Measurements from ENCODE around the gene CDH7.

CDH7 gene

GRCh38 chr18:65937180-65937579 lies 186.4 kb downstream of the CDH7 start:
- in situ Hi-C loops (cut with HindIII; ENCODE audit: low sequenced_read_pairs) = no loop called here
- no peak overlapping the region for H3K4me3 ChIP-seq (ENCODE audit: low read depth, low read length)
- no peak for DNase-seq (ENCODE audit: low read depth)
- TF ChIP-seq CTCF (IDR thresholded peaks at IDR 0.05; ENCODE audit: low read depth, low read length, missing control alignments) = no peak

GRCh38 chr18:65938592-65939372 lies 188.0 kb downstream of the CDH7 start:
- in situ Hi-C loops (cut with HindIII; ENCODE audit: low sequenced_read_pairs) = no loop called here
- DNase-seq (ENCODE audit: low read depth) = peak; percentile 19
- no peak overlapping the region for H3K4me3 ChIP-seq (ENCODE audit: low read depth, low read length)
- peak; percentile 45 for TF ChIP-seq CTCF (IDR thresholded peaks at IDR 0.05; ENCODE audit: low read depth, low read length, missing control alignments)
